ENCODE measurements around the gene DNAH17. TPM values are rescaled to one million over a fixed set of nuclear protein-coding genes. Genes with fewer than 3 reads are reported as not detected.

The DNAH17 gene
- total RNA-seq, 1 donor from 2014 or later = 2.0 TPM

- no peaks in the 10 kb centered on the region for H3K4me1 ChIP-seq
- no peak overlapping the region for H3K4me3 ChIP-seq
- H3K27ac ChIP-seq = no peak overlapping the region
- no peaks in the 10 kb centered on the region for H3K9me3 ChIP-seq
- H3K36me3 ChIP-seq = no peaks in the 10 kb centered on the region
- no peak for DNase-seq (ENCODE audit: extremely low spot score in 2 of 2)
- no peak for TF ChIP-seq POLR2A (IDR thresholded peaks at IDR 0.05)
- no peak for TF ChIP-seq POLR2AphosphoS5 (IDR thresholded peaks at IDR 0.05; ENCODE audit: insufficient read depth in 1 of 2, low read depth in 1 of 2)
- no peak for TF ChIP-seq CTCF (IDR thresholded peaks at IDR 0.05)
- intact Hi-C loops (cut with DNase I) = no loop called here
- no peaks in the 10 kb centered on the region for H3K27me3 ChIP-seq
These were observed 52.2 kb downstream of the DNAH17 start for GRCh38 chr17:78524870-78525510.

- TF ChIP-seq POLR2A (IDR thresholded peaks at IDR 0.05) (no peak), POLR2AphosphoS5 (IDR thresholded peaks at IDR 0.05; ENCODE audit: insufficient read depth in 1 of 2, low read depth in 1 of 2) (no peak), CTCF (IDR thresholded peaks at IDR 0.05) (no peak)
These were observed 53.1 kb downstream of the DNAH17 start for GRCh38 chr17:78523934-78524655.

GRCh38 chr17:78522031-78522809 is 55.0 kb downstream of the DNAH17 start:
- Histone ChIP-seq H3K9me3 (no peaks in the 10 kb centered on the region), H3K36me3 (no peaks in the 10 kb centered on the region), H3K4me3 (no peak overlapping the region), H3K27ac (no peak overlapping the region), H3K4me1 (no peaks in the 10 kb centered on the region), H3K27me3 (no peaks in the 10 kb centered on the region)
- TF ChIP-seq CTCF (IDR thresholded peaks at IDR 0.05) = no peak
- DNase-seq (ENCODE audit: extremely low spot score in 2 of 2) = no peak
- intact Hi-C loops (cut with DNase I) = no loop called here

More at GRCh38 chr17:78523934-78524655, 53.1 kb downstream of the DNAH17 start:
- no peaks in the 10 kb centered on the region for H3K9me3 ChIP-seq
- no peaks in the 10 kb centered on the region for H3K4me1 ChIP-seq
- DNase-seq (ENCODE audit: extremely low spot score in 2 of 2) = no peak
- intact Hi-C loops (cut with DNase I) = no loop called here
- H3K4me3 ChIP-seq = no peak overlapping the region
- no peak overlapping the region for H3K27ac ChIP-seq
- H3K27me3 ChIP-seq = no peaks in the 10 kb centered on the region
- no peaks in the 10 kb centered on the region for H3K36me3 ChIP-seq

GRCh38 chr17:78517421-78517820 is 59.8 kb downstream of the DNAH17 start:
- no peaks in the 10 kb centered on the region for H3K4me1 ChIP-seq
- no peak for TF ChIP-seq POLR2A (IDR thresholded peaks at IDR 0.05)
- TF ChIP-seq CTCF (IDR thresholded peaks at IDR 0.05) = no peak
- no peak for TF ChIP-seq POLR2AphosphoS5 (IDR thresholded peaks at IDR 0.05; ENCODE audit: insufficient read depth in 1 of 2, low read depth in 1 of 2)
- intact Hi-C loops (cut with DNase I) = no loop called here

More at GRCh38 chr17:78517421-78517820, 59.8 kb downstream of the DNAH17 start:
- no peaks in the 10 kb centered on the region for H3K9me3 ChIP-seq
- no peak for DNase-seq (ENCODE audit: extremely low spot score in 2 of 2)
- H3K27me3 ChIP-seq = no peaks in the 10 kb centered on the region
- H3K36me3 ChIP-seq = no peaks in the 10 kb centered on the region
- no peak overlapping the region for H3K4me3 ChIP-seq
- H3K27ac ChIP-seq = no peak overlapping the region

Data from vagina (tissue), 2 donors.